Type B pancreatic cell (in vitro differentiated cells): ENCODE measurements around the gene RERGL. TPM values are rescaled to one million over a fixed set of nuclear protein-coding genes. Genes with fewer than 3 reads are reported as not detected.

ENCODE experiments used
- DNase-seq: peaks from one replicate; pipeline ENCODE4 v3.0.0; 2021; ENCODE audit warnings: mixed read lengths; ENCODE audit not compliant: unreplicated experiment; ENCODE audit errors: extremely low spot score
- H3K27ac Mint-ChIP-seq: 2 replicates; pipeline ENCODE4 v1.8.0; 2021; ENCODE audit warnings: mild to moderate bottlenecking, mixed read lengths
- H3K27me3 Mint-ChIP-seq: 2 replicates; pipeline ENCODE4 v1.8.0; 2021; ENCODE audit warnings: mixed read lengths
- H3K36me3 Mint-ChIP-seq: 2 replicates; pipeline ENCODE4 v1.8.0; 2021; ENCODE audit warnings: mixed read lengths
- H3K4me1 Mint-ChIP-seq: one replicate; pipeline ENCODE4 v1.8.0; 2021; ENCODE audit warnings: mixed read lengths; ENCODE audit not compliant: unreplicated experiment
- H3K4me3 Mint-ChIP-seq: 2 replicates; pipeline ENCODE4 v1.8.0; 2021; ENCODE audit warnings: mild to moderate bottlenecking, mixed read lengths
- H3K9me3 Mint-ChIP-seq: 2 replicates; pipeline ENCODE4 v1.8.0; 2021; ENCODE audit warnings: mixed read lengths
- total RNA-seq: library from RNA; stranded (reverse); gene quantifications from 2 replicates; pipeline ENCODE4 v1.2.1, GENCODE V29; 2021; ENCODE audit warnings: low replicate concordance
- TF ChIP-seq, protein P1 (sequence below): fragments of 200-600 bp; sonication (generic); conservative IDR thresholded peaks from 2 replicates; pipeline ENCODE4 v1.5.0; 2021; ENCODE audit warnings: antibody characterized with exemption, mild to moderate bottlenecking

RERGL gene
- total RNA-seq, 1 donor from 2014 or later = 1.1 TPM

DNA sequence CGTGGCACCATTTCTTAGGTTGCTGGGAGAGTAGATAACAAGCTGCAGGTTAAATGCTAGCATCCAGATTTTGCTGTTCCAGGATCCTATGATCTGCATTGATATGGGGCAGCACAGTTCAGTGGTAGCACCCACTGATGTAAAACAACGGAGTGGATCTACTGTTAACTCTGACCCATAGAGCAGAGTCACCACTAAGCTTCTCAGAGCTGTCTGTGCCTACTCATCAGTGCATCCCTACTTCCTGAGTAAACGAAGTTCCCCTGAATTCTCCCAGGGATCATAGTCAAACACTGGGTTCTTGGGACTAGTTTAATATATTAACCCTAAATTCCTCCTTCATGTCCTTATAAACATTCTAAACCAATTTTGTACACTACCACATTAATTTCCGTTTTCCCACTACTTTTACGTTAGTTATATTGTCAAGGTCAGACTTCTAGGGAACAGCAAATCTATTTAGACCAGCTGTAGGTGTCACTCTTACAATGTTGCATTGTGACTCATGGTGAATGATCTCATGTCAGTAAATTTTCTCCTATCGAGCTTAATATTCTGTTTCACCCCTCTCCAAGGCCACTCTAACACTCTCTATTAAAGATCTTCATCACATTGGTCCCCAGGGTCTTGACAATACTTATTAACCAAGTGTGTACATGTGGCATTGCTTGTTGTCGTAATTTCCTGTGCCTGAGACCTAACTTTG is 10.3 kb downstream of the RERGL start:
- DNase-seq = no peak
- no peak overlapping the region for H3K27ac Mint-ChIP-seq
- H3K27me3 Mint-ChIP-seq = no peaks in the 10 kb centered on the region
- TF ChIP-seq, protein P1, sequence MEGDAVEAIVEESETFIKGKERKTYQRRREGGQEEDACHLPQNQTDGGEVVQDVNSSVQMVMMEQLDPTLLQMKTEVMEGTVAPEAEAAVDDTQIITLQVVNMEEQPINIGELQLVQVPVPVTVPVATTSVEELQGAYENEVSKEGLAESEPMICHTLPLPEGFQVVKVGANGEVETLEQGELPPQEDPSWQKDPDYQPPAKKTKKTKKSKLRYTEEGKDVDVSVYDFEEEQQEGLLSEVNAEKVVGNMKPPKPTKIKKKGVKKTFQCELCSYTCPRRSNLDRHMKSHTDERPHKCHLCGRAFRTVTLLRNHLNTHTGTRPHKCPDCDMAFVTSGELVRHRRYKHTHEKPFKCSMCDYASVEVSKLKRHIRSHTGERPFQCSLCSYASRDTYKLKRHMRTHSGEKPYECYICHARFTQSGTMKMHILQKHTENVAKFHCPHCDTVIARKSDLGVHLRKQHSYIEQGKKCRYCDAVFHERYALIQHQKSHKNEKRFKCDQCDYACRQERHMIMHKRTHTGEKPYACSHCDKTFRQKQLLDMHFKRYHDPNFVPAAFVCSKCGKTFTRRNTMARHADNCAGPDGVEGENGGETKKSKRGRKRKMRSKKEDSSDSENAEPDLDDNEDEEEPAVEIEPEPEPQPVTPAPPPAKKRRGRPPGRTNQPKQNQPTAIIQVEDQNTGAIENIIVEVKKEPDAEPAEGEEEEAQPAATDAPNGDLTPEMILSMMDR = no peak
- no peaks in the 10 kb centered on the region for H3K9me3 Mint-ChIP-seq
- no peak overlapping the region for H3K4me3 Mint-ChIP-seq
- H3K4me1 Mint-ChIP-seq = no peaks in the 10 kb centered on the region
- H3K36me3 Mint-ChIP-seq = no peaks in the 10 kb centered on the region

DNA sequence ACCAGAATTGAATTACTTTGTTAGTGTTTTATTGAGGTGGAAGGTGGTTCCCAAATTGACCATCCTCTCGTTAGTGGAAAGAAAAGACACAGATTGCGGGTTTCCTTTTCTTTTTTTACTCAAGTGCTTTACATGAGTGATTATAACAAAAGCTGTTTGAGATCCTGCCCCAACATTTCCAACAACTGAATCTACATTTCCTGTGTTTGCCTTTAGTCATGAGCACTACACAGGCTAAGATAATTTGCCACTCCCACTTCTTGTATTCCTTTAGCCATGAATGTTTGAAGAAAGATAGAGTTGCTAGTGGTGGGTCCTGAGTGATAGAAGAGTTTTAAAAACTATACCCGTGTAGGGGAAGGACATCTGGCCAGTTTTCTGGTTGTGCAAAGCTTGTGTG is 16.0 kb downstream of the RERGL start:
- TF ChIP-seq, protein P1 = no peak
- Mint-ChIP-seq H3K9me3 (no peaks in the 10 kb centered on the region), H3K27me3 (no peaks in the 10 kb centered on the region), H3K4me3 (no peak overlapping the region), H3K4me1 (no peaks in the 10 kb centered on the region), H3K36me3 (no peaks in the 10 kb centered on the region), H3K27ac (no peak overlapping the region)
- DNase-seq = no peak

DNA sequence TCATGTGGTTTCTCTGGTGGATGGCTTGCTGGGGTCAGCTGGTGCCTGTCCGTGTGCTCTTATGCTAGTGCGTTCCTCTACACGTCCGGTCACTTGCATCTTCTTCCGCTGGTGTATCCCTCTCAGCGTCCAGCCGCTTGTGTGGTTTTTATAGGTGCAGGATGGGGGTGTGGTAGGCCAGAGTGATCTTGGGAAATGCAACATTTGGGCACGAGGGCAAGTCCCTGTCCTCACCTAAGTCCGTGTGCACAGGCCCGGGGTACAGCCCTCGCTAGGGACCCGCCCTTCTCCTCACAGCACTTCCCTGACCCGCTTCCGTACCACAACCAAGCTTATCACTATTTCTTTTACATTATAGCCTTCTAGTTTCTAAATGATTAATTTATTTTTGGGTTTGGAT is 17.3 kb downstream of the RERGL start:
- Mint-ChIP-seq H3K36me3 (no peaks in the 10 kb centered on the region), H3K4me1 (no peaks in the 10 kb centered on the region), H3K27me3 (no peaks in the 10 kb centered on the region), H3K27ac (no peak overlapping the region), H3K9me3 (no peaks in the 10 kb centered on the region), H3K4me3 (no peak overlapping the region)
- DNase-seq = no peak
- TF ChIP-seq, protein P1 = no peak

DNA sequence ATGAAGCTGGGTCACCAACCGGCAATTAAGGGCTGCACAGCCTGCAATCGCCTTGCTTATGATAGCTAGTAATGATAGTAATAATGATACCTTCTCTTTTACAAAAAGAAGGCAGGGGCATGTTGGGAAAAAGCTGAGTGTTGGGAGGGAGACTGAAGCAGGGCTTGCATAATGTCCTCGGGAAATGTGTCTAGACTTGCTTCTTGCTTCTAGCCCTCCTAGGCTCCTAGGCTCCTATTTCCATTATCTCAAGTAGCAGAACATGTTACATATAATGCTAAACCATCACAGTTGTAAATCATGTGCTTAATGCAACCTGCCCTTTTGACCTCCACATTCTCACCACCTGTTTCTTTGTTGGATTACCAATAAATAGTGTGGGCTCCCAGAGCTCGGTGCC is 18.7 kb downstream of the RERGL start:
- Mint-ChIP-seq H3K36me3 (no peaks in the 10 kb centered on the region), H3K4me1 (no peaks in the 10 kb centered on the region), H3K27ac (no peak overlapping the region), H3K9me3 (no peaks in the 10 kb centered on the region), H3K27me3 (no peaks in the 10 kb centered on the region), H3K4me3 (no peak overlapping the region)
- TF ChIP-seq, protein P1 = no peak
- no peak for DNase-seq

DNA sequence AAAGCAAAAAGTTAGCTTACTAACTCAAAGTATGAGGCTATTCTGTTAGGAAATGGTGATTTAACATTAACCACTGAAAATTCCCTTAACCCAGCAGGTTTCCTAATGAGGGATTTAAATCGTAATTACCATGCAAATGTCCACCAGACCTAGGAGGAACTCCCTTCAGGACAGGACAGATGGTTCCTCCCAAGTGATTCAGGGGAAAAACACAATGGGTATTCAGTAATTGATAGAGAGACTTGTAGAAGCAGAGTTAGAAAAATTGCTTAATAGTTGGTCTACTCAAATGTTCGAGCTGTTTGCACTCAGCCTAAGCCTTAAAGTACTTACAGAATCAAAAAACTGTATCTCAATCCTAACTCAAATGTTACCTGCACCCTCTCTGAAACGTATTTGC is 21.6 kb downstream of the RERGL start:
- no peak for DNase-seq
- TF ChIP-seq, protein P1 = no peak
- Mint-ChIP-seq H3K27ac (no peak overlapping the region), H3K4me1 (no peaks in the 10 kb centered on the region), H3K9me3 (no peaks in the 10 kb centered on the region), H3K4me3 (no peak overlapping the region), H3K27me3 (no peaks in the 10 kb centered on the region), H3K36me3 (no peaks in the 10 kb centered on the region)
